ENCODE data around the gene POLR3A. TPM values are rescaled to one million over a fixed set of nuclear protein-coding genes. Genes with fewer than 3 reads are reported as not detected.
"Not testable (repeated sequence)": the region's sequence is repeated elsewhere in the genome, so short reads cannot be mapped to it uniquely, and the experiment has no call there.

The POLR3A gene
- 14.9 and 15.3 TPM in 2 replicates for total RNA-seq (2014; rRNA removed)
- 9.7 TPM for polyA plus RNA-seq (2012)

GRCh38 chr10:78029269-78030226 lies at the start of gene POLR3A:
Gene POLR3A, minus strand, starts transcription at chr10:78029515. Its CDS starts 108 bp downstream, at chr10:78029407.
- peak; percentile 99 for DNase-seq (ENCODE audit: low read depth)

- DNase-seq (ENCODE audit: low read depth) = no peak
These were observed 49.4 kb upstream of the POLR3A start for GRCh38 chr10:78078539-78079330.

- not testable (repeated sequence) for DNase-seq (ENCODE audit: low read depth)
These were observed 46.5 kb upstream of the POLR3A start for GRCh38 chr10:78075806-78076205.

- no peak for DNase-seq (ENCODE audit: low read depth)
These were observed 43.2 kb upstream of the POLR3A start for GRCh38 chr10:78072504-78072903.

GRCh38 chr10:78071857-78072179 lies 42.5 kb upstream of the POLR3A start:
- DNase-seq (ENCODE audit: low read depth) = no peak

- DNase-seq (ENCODE audit: low read depth) = no peak
These were observed 42.0 kb upstream of the POLR3A start for GRCh38 chr10:78071140-78071856.

GRCh38 chr10:78070726-78071125 lies 41.4 kb upstream of the POLR3A start:
- DNase-seq (ENCODE audit: low read depth) = no peak

GRCh38 chr10:78070064-78070463 lies 40.7 kb upstream of the POLR3A start:
- not testable (repeated sequence) for DNase-seq (ENCODE audit: low read depth)

- DNase-seq (ENCODE audit: low read depth) = no peak
These were observed 39.8 kb upstream of the POLR3A start for GRCh38 chr10:78069151-78069550.

- DNase-seq (ENCODE audit: low read depth) = peak; percentile 21
These were observed 37.6 kb upstream of the POLR3A start for GRCh38 chr10:78066728-78067430.

GRCh38 chr10:78066012-78066411 lies 36.7 kb upstream of the POLR3A start:
- DNase-seq (ENCODE audit: low read depth) = no peak

GRCh38 chr10:78065611-78066010 lies 36.3 kb upstream of the POLR3A start:
- DNase-seq (ENCODE audit: low read depth) = no peak

- DNase-seq (ENCODE audit: low read depth) = not testable (repeated sequence)
These were observed 35.6 kb upstream of the POLR3A start for GRCh38 chr10:78064919-78065318.

- no peak for DNase-seq (ENCODE audit: low read depth)
These were observed 33.9 kb upstream of the POLR3A start for GRCh38 chr10:78063236-78063635.

- no peak for DNase-seq (ENCODE audit: low read depth)
These were observed 33.0 kb upstream of the POLR3A start for GRCh38 chr10:78062296-78062695.

GRCh38 chr10:78059906-78060702 lies 30.8 kb upstream of the POLR3A start:
- DNase-seq (ENCODE audit: low read depth) = no peak

- no peak for DNase-seq (ENCODE audit: low read depth)
These were observed 29.2 kb upstream of the POLR3A start for GRCh38 chr10:78058562-78058961.

GRCh38 chr10:78053211-78053868 lies 24.0 kb upstream of the POLR3A start:
- DNase-seq (ENCODE audit: low read depth) = peak; percentile 66

- no peak for DNase-seq (ENCODE audit: low read depth)
These were observed 20.5 kb upstream of the POLR3A start for GRCh38 chr10:78049851-78050250.

All from LHCN-M2 (cell line).